ENCODE results near the gene TIMM22. TPM values are rescaled to one million over a fixed set of nuclear protein-coding genes. Genes with fewer than 3 reads are reported as not detected.

The TIMM22 gene
- total and polyA plus RNA-seq, 2 donors from 2014 or later, result 14.6 to 17.3 TPM

DNA sequence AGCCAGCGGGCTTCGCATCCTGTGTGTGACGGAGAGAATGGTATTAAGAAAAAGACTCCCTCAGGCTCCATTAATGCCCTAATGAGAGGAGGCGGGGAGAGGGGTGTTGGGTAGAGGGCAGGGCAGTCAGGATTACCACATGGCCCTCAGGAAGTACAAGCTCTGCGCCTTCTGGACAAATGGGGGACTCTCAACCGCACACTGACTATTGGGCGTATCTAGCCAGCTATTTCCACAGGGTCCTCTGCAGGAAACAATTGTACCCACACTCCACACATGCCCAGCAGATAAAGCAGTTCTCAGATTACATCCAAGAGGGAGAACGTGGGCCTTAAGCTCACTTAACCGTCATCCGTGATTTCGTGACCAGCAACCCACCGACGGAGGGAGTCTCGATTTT, 32.1 kb upstream of the TIMM22 start:
- no peak overlapping the region for H3K27ac ChIP-seq (ENCODE audit: low read depth in 2 of 2, low read length in 2 of 2)
- no peak overlapping the region for H3K9ac ChIP-seq (ENCODE audit: low read length in 3 of 3)
- no peaks in the 10 kb centered on the region for H3K9me3 ChIP-seq (ENCODE audit: control insufficient read depth in 2 of 3, insufficient read depth in 1 of 3, low read length in 3 of 3)
- intact Hi-C loops (cut with DNase I), result no loop called here
- no peaks in the 10 kb centered on the region for H3K4me1 ChIP-seq (ENCODE audit: control insufficient read depth in 2 of 3, insufficient read depth in 2 of 3, low read depth in 1 of 3, low read length in 3 of 3)
- H3K4me3 ChIP-seq (ENCODE audit: low read length in 3 of 3), result no peak overlapping the region
- H3K36me3 ChIP-seq (ENCODE audit: control insufficient read depth in 2 of 3, insufficient read depth in 3 of 3, low read length in 3 of 3), result no peaks in the 10 kb centered on the region
- TF ChIP-seq, protein P1, sequence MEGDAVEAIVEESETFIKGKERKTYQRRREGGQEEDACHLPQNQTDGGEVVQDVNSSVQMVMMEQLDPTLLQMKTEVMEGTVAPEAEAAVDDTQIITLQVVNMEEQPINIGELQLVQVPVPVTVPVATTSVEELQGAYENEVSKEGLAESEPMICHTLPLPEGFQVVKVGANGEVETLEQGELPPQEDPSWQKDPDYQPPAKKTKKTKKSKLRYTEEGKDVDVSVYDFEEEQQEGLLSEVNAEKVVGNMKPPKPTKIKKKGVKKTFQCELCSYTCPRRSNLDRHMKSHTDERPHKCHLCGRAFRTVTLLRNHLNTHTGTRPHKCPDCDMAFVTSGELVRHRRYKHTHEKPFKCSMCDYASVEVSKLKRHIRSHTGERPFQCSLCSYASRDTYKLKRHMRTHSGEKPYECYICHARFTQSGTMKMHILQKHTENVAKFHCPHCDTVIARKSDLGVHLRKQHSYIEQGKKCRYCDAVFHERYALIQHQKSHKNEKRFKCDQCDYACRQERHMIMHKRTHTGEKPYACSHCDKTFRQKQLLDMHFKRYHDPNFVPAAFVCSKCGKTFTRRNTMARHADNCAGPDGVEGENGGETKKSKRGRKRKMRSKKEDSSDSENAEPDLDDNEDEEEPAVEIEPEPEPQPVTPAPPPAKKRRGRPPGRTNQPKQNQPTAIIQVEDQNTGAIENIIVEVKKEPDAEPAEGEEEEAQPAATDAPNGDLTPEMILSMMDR (IDR thresholded peaks at IDR 0.05; ENCODE audit: borderline replicate concordance, extremely low read depth, insufficient read depth), result no peak
- H3K27me3 ChIP-seq (ENCODE audit: control insufficient read depth, insufficient read depth, low read length), result no peaks in the 10 kb centered on the region
- FAIRE-seq, result no peak
- DNase-seq, result peak in 1 of 5 donors; percentile 11

DNA sequence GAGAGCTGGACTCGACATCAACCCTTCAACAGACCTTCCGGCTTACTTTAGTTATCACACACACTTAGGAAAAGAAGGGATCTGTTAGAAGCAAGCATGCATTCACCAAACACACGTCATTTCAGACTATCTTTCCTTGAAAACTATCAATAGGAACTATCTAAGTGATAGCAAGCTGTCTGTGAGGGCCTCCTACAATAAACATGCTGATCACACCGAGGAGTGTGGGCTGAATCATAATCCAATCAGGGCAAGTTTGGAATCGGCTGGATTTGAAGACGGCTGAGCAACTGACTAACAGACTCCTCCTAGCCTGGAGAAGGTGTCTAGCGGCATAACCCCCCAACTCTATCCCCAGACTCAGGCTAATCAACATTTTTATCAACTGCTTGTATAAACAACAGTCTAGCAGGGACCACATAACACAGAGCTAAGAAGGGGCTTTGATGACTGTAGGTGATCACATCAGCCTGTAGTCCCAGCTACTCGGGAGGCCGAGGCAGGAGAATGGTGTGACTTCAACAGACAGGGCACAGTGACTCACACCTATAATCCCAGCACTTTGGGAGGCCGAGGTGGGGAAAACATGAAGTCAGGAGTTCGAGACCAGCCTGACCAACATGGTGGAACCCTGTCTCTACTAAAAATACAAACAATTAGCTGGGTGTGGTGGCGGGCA, 31.5 kb upstream of the TIMM22 start:
- no peaks in the 10 kb centered on the region for H3K9me3 ChIP-seq (ENCODE audit: control insufficient read depth in 2 of 3, insufficient read depth in 1 of 3, low read length in 3 of 3)
- intact Hi-C loops (cut with DNase I), result no loop called here
- H3K4me3 ChIP-seq (ENCODE audit: low read length in 3 of 3), result no peak overlapping the region
- H3K27ac ChIP-seq (ENCODE audit: low read depth in 2 of 2, low read length in 2 of 2), result no peak overlapping the region
- no peaks in the 10 kb centered on the region for H3K36me3 ChIP-seq (ENCODE audit: control insufficient read depth in 2 of 3, insufficient read depth in 3 of 3, low read length in 3 of 3)
- TF ChIP-seq, protein P1 (IDR thresholded peaks at IDR 0.05; ENCODE audit: borderline replicate concordance, extremely low read depth, insufficient read depth), result no peak
- H3K4me1 ChIP-seq (ENCODE audit: control insufficient read depth in 2 of 3, insufficient read depth in 2 of 3, low read depth in 1 of 3, low read length in 3 of 3), result no peaks in the 10 kb centered on the region
- no peaks in the 10 kb centered on the region for H3K27me3 ChIP-seq (ENCODE audit: control insufficient read depth, insufficient read depth, low read length)
- no peak overlapping the region for H3K9ac ChIP-seq (ENCODE audit: low read length in 3 of 3)
- peak in 1 of 5 donors; percentile 21 for DNase-seq
- no peak for FAIRE-seq

DNA sequence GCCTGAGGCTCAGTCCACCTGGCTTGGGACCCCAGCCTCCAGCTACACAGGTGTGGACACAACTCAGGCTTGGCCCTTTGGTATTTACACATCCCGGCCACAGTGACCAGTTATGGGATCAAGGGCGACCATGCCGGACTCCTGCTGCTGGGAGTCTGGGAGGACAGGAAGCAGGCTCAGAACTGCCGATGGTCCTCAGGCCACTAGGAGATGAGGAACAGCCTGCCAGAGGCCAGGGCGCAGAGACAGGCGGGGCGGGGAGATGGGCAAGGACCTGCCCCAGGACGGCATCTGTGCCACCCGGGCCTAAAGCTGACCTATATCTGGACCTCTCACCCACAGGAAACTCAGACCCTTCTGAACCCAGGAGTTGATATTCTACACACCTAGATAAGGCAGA, 29.8 kb upstream of the TIMM22 start:
- H3K4me1 ChIP-seq (ENCODE audit: control insufficient read depth in 2 of 3, insufficient read depth in 2 of 3, low read depth in 1 of 3, low read length in 3 of 3), result no peaks in the 10 kb centered on the region
- no peaks in the 10 kb centered on the region for H3K27me3 ChIP-seq (ENCODE audit: control insufficient read depth, insufficient read depth, low read length)
- intact Hi-C loops (cut with DNase I), result no loop called here

More for the DNA sequence above, 29.8 kb upstream of the TIMM22 start:
- DNase-seq, result peak in 1 of 5 donors; percentile 47
- no peaks in the 10 kb centered on the region for H3K36me3 ChIP-seq (ENCODE audit: control insufficient read depth in 2 of 3, insufficient read depth in 3 of 3, low read length in 3 of 3)
- FAIRE-seq, result no peak
- no peaks in the 10 kb centered on the region for H3K9me3 ChIP-seq (ENCODE audit: control insufficient read depth in 2 of 3, insufficient read depth in 1 of 3, low read length in 3 of 3)
- H3K4me3 ChIP-seq (ENCODE audit: low read length in 3 of 3), result no peak overlapping the region
- TF ChIP-seq, protein P1 (IDR thresholded peaks at IDR 0.05; ENCODE audit: borderline replicate concordance, extremely low read depth, insufficient read depth), result no peak
- H3K9ac ChIP-seq (ENCODE audit: low read length in 3 of 3), result no peak overlapping the region
- no peak overlapping the region for H3K27ac ChIP-seq (ENCODE audit: low read depth in 2 of 2, low read length in 2 of 2)

All from kidney (tissue), 14 donors.